HuH-7.5 (cell line): ENCODE results near the gene DLEU7.

ENCODE experiments used
- DNase-seq: peaks from one replicate; pipeline ENCODE4 v3.0.0; 2011; ENCODE audit warnings: low spot score

The DLEU7 gene

GRCh38 chr13:50843257-50844083 lies at the start of gene DLEU7:
Gene DLEU7, minus strand, starts transcription at chr13:50843692. Its CDS starts 46 bp downstream, at chr13:50843646.
- no peak for DNase-seq

- DNase-seq, result no peak
These were observed 48.9 kb upstream of the DLEU7 start for GRCh38 chr13:50892210-50892944.

- DNase-seq, result no peak
These were observed 47.7 kb upstream of the DLEU7 start for GRCh38 chr13:50891206-50891605.

- no peak for DNase-seq
These were observed 45.8 kb upstream of the DLEU7 start for GRCh38 chr13:50889317-50889716.

- DNase-seq, result no peak
These were observed 44.9 kb upstream of the DLEU7 start for GRCh38 chr13:50888362-50888761.

GRCh38 chr13:50887151-50887550 lies 43.7 kb upstream of the DLEU7 start:
- DNase-seq, result no peak

- DNase-seq, result no peak
These were observed 40.8 kb upstream of the DLEU7 start for GRCh38 chr13:50884265-50884664.

GRCh38 chr13:50883728-50884127 lies 40.2 kb upstream of the DLEU7 start:
- DNase-seq, result no peak

GRCh38 chr13:50882816-50883435 lies 39.4 kb upstream of the DLEU7 start:
- no peak for DNase-seq

GRCh38 chr13:50873991-50874390 lies 30.5 kb upstream of the DLEU7 start:
- no peak for DNase-seq

GRCh38 chr13:50873467-50873866 lies 30.0 kb upstream of the DLEU7 start:
- DNase-seq, result no peak

- DNase-seq, result no peak
These were observed 27.9 kb upstream of the DLEU7 start for GRCh38 chr13:50871405-50871804.

- no peak for DNase-seq
These were observed 24.1 kb upstream of the DLEU7 start for GRCh38 chr13:50867637-50867945.

GRCh38 chr13:50866817-50867636 lies 23.5 kb upstream of the DLEU7 start:
- DNase-seq, result no peak

GRCh38 chr13:50864492-50864891 lies 21.0 kb upstream of the DLEU7 start:
- DNase-seq, result no peak

GRCh38 chr13:50855681-50856080 lies 12.2 kb upstream of the DLEU7 start:
- no peak for DNase-seq

GRCh38 chr13:50850445-50850844 lies 7.0 kb upstream of the DLEU7 start:
- no peak for DNase-seq

- no peak for DNase-seq
These were observed 4.0 kb upstream of the DLEU7 start for GRCh38 chr13:50847501-50847900.

GRCh38 chr13:50846861-50847475 lies 3.5 kb upstream of the DLEU7 start:
- no peak for DNase-seq

GRCh38 chr13:50845211-50845610 lies 1.7 kb upstream of the DLEU7 start:
- DNase-seq, result no peak

- DNase-seq, result no peak
These were observed 788 bp upstream of the DLEU7 start for GRCh38 chr13:50844084-50844875.
